HAP-1 (cell line): ENCODE results near the gene IFIT5.

ENCODE experiments used
- DNase-seq, 2 experiments: peaks; one replicate each; pipeline ENCODE4 v3.0.0-alpha.2; 2016 to 2020; ENCODE audit warnings: low spot score in 2 of 2
- H3K27me3 ChIP-seq: fragments of 250-450 bp; sonication (Bioruptor Pico); 2 replicates; pipeline ENCODE4 v1.5.1; 2020; ENCODE audit warnings: low read depth, mild to moderate bottlenecking, moderate library complexity
- H3K36me3 ChIP-seq: fragments of 250-450 bp; sonication (Bioruptor Pico); replicated peaks from 2 replicates; pipeline ENCODE4 v1.5.1; 2020; ENCODE audit warnings: mild to moderate bottlenecking
- H3K4me1 ChIP-seq: fragments of 250-450 bp; sonication (Bioruptor Pico); 2 replicates; pipeline ENCODE4 v1.5.1; 2020; ENCODE audit warnings: mild to moderate bottlenecking
- H3K4me3 ChIP-seq: fragments of 250-450 bp; sonication (Bioruptor Pico); 2 replicates; pipeline ENCODE4 v1.5.1; 2020; ENCODE audit warnings: mild to moderate bottlenecking, moderate library complexity
- H3K9me3 ChIP-seq: fragments of 250-450 bp; sonication (Bioruptor Pico); 2 replicates; pipeline ENCODE4 v1.5.1; 2020; ENCODE audit warnings: mild to moderate bottlenecking, moderate library complexity
- in situ Hi-C: fragments of 300-500 bp; cut with MboI; formaldehyde crosslinking; loops from 3 replicates; pipeline ENCODE4 v1.14.3; 2020; ENCODE audit warnings: low sequenced_read_pairs, inconsistent platforms, mixed read lengths

Gene IFIT5

GRCh38 chr10:89463846-89464537 lies 49.6 kb downstream of the IFIT5 start:
- Histone ChIP-seq H3K4me1 (no peaks in the 10 kb centered on the region), H3K4me3 (no peak overlapping the region), H3K36me3 (no peaks in the 10 kb centered on the region), H3K27me3 (peaks cover 2% of the 10 kb centered on the region), H3K9me3 (no peaks in the 10 kb centered on the region)
- in situ Hi-C loops = no loop called here
- DNase-seq = no peak

- H3K4me3 ChIP-seq = no peak overlapping the region
- peaks cover 2% of the 10 kb centered on the region for H3K27me3 ChIP-seq
- no peaks in the 10 kb centered on the region for H3K9me3 ChIP-seq
- H3K4me1 ChIP-seq = no peaks in the 10 kb centered on the region
- H3K36me3 ChIP-seq = no peaks in the 10 kb centered on the region
- in situ Hi-C loops = no loop called here
- DNase-seq = no peak
Observed at GRCh38 chr10:89465196-89465595, 50.8 kb downstream of the IFIT5 start.

- no peak overlapping the region for H3K4me3 ChIP-seq
- peak; percentile 28 to 35 for DNase-seq
- no peaks in the 10 kb centered on the region for H3K27me3 ChIP-seq
- no peaks in the 10 kb centered on the region for H3K4me1 ChIP-seq
- no peaks in the 10 kb centered on the region for H3K36me3 ChIP-seq
- in situ Hi-C loops = no loop called here
- no peaks in the 10 kb centered on the region for H3K9me3 ChIP-seq
Observed at GRCh38 chr10:89466599-89467035, 52.2 kb downstream of the IFIT5 start.

GRCh38 chr10:89468191-89468965 lies 54.0 kb downstream of the IFIT5 start:
- no peaks in the 10 kb centered on the region for H3K4me1 ChIP-seq
- H3K27me3 ChIP-seq = no peaks in the 10 kb centered on the region
- H3K36me3 ChIP-seq = no peaks in the 10 kb centered on the region
- H3K4me3 ChIP-seq = no peak overlapping the region
- in situ Hi-C loops = no loop called here
- H3K9me3 ChIP-seq = no peaks in the 10 kb centered on the region
- DNase-seq = no peak

GRCh38 chr10:89469517-89469916 lies 55.1 kb downstream of the IFIT5 start:
- H3K4me3 ChIP-seq = no peak overlapping the region
- no peaks in the 10 kb centered on the region for H3K9me3 ChIP-seq
- in situ Hi-C loops = no loop called here
- H3K36me3 ChIP-seq = no peaks in the 10 kb centered on the region
- no peaks in the 10 kb centered on the region; the same call in 1 of the 2 replicates for H3K4me1 ChIP-seq
- no peaks in the 10 kb centered on the region for H3K27me3 ChIP-seq
- DNase-seq = no peak
